ENCODE data around the gene RAB17. TPM values are rescaled to one million over a fixed set of nuclear protein-coding genes. Genes with fewer than 3 reads are reported as not detected.

The RAB17 gene
- total and polyA plus RNA-seq, 2 of the 8 experiments (the other 6 are each of a cell fraction or from before 2014, with no cell fraction given): 42.6 to 83.4 TPM

- Histone ChIP-seq H3K9me3 (ENCODE audit: insufficient read depth in 2 of 2, low read depth in 1 of 2, low read length in 1 of 2) (no peaks in the 10 kb centered on the region), H3K79me1 (ENCODE audit: low read depth, low read length) (peaks cover 2% of the 10 kb centered on the region; the same call in 1 of the 2 replicates), H3K4ac (replicated peaks; ENCODE audit: insufficient read length, low read depth, low read length) (no peak overlapping the region), H2BK120ac (replicated peaks; ENCODE audit: low read depth, low read length) (no peak overlapping the region), H3K9ac (replicated peaks in 1 of 4; ENCODE audit: extremely low read depth in 1 of 4, low read depth in 3 of 4, low read length in 3 of 4) (no peak overlapping the region), H3K27me3 (replicated peaks in 1 of 4; ENCODE audit: control insufficient read depth in 3 of 4, extremely low read depth in 1 of 4, insufficient read depth in 3 of 4, low read length in 3 of 4) (no peaks in the 10 kb centered on the region), H3K23me2 (ENCODE audit: low read depth, low read length) (no peaks in the 10 kb centered on the region; the same call in 1 of the 2 replicates), H2BK12ac (ENCODE audit: low read depth, low read length) (no peak overlapping the region), H2BK5ac (ENCODE audit: low read depth, low read length) (no peak overlapping the region), H3K36me3 (ENCODE audit: control insufficient read depth in 2 of 4, insufficient read depth in 4 of 4, low read length in 3 of 4) (peaks cover 0 to 2% (median under 1%) of the 10 kb centered on the region in 4 experiments; a peak in 1 of 8 replicates), H2BK15ac (ENCODE audit: low read length) (no peak overlapping the region), H2AFZ (ENCODE audit: low read length) (no peak overlapping the region), H4K5ac (ENCODE audit: insufficient read length, low read depth, low read length) (no peak overlapping the region), H3K4me3 (ENCODE audit: extremely low read depth in 1 of 4, insufficient read depth in 2 of 4, low read depth in 3 of 4, low read length in 4 of 4) (no peak overlapping the region), H3K4me1 (replicated peaks in 1 of 4; ENCODE audit: control insufficient read depth in 3 of 4, insufficient read depth in 4 of 4, low read length in 3 of 4) (peaks cover 0 to 19% (median 14%) of the 10 kb centered on the region in 4 experiments; a peak in 6 of 7 replicates), H3K56ac (replicated peaks; ENCODE audit: insufficient read length, low read depth, low read length) (no peak overlapping the region), H2BK20ac (ENCODE audit: low read length) (no peak overlapping the region), H3K18ac (ENCODE audit: extremely low read depth, low read length) (no peak overlapping the region), H2AK5ac (ENCODE audit: low read depth, low read length) (no peak overlapping the region), H4K91ac (replicated peaks; ENCODE audit: insufficient read length, low read length) (no peak overlapping the region), H3K27ac (ENCODE audit: low read depth, low read length) (no peak overlapping the region), H3K4me2 (ENCODE audit: insufficient read depth in 1 of 2, low read depth in 2 of 2, low read length in 2 of 2) (no peak overlapping the region), H4K20me1 (replicated peaks in 1 of 2; ENCODE audit: control insufficient read depth in 1 of 2, insufficient read depth in 2 of 2, low read length in 2 of 2) (peaks cover 3% of the 10 kb centered on the region in 2 experiments), H3K23ac (ENCODE audit: insufficient read length) (no peak overlapping the region), H3K79me2 (ENCODE audit: control insufficient read depth in 1 of 2, insufficient read depth in 2 of 2, low read length in 2 of 2) (peaks cover 0 to 12% of the 10 kb centered on the region in 2 experiments; a peak in 3 of 4 replicates), H3K14ac (ENCODE audit: insufficient read length) (no peak overlapping the region), H4K8ac (ENCODE audit: extremely low read depth, insufficient read depth, low read length) (no peak overlapping the region)
- ChIA-PET CTCF (ENCODE audit: partially characterized antibody) (interaction anchor here (0.6 to 3.1 kb wide), 19 partner anchors 10 to 193 kb away, joined by 3 to 24 read pairs (median 4); no protein-coding TSS in a partner anchor), POLR2A (ENCODE audit: partially characterized antibody) (interaction anchor here (0.6 to 5.5 kb wide), 7 partner anchors 8 to 50 kb away, joined by 3 to 27 read pairs (median 4); partner anchors contain the start of gene RAB17)
- TF ChIP-seq RBBP5 (IDR thresholded peaks at IDR 0.05; ENCODE audit: borderline replicate concordance, low read depth, low read length) (no peak), KDM1A (IDR thresholded peaks at IDR 0.05; ENCODE audit: borderline replicate concordance, low read length) (no peak), HDAC2 (IDR thresholded peaks at IDR 0.05; ENCODE audit: borderline replicate concordance in 1 of 2, low read depth in 2 of 2, low read length in 2 of 2) (no peak), SAP30 (IDR thresholded peaks at IDR 0.05; ENCODE audit: insufficient read depth, insufficient replicate concordance, low read length) (no peak), EP300 (IDR thresholded peaks at IDR 0.05; ENCODE audit: borderline replicate concordance in 1 of 2, low read depth in 2 of 2, low read length in 2 of 2) (no peak), GABPA (IDR thresholded peaks at IDR 0.05; ENCODE audit: borderline replicate concordance, insufficient read depth, low read length) (no peak), SIN3A (conservative IDR thresholded peaks at IDR 0.05 in 1 of 2, IDR thresholded peaks at IDR 0.05 in 1 of 2; ENCODE audit: low read depth in 1 of 2, low read length in 2 of 2) (no peak), BCL11A (IDR thresholded peaks at IDR 0.05; ENCODE audit: low read depth in 2 of 2, low read length in 2 of 2) (no peak)
- DNase-seq (ENCODE audit: low read depth in 1 of 2, low spot score in 2 of 2) (no peak), FAIRE-seq (no peak)
- whole genome bisulfite sequencing, 2 experiments (ENCODE audit: extremely low coverage in 1 of 2, insufficient coverage in 1 of 2, insufficient read length in 1 of 2, insufficient replicate concordance in 2 of 2, low coverage in 1 of 2, low lambda C conversion rate in 2 of 2, missing lambda C conversion rate in 1 of 2): 99% methylated on average over 6 of the region's 6 CpGs; no CpG with 5 or more reads in 1 of the 2 experiments
Observed at GRCh38 chr2:237581326-237581725, 9.2 kb downstream of the RAB17 start.

Data from H1 (cell line).